ENCODE data around the gene CSF3R.

The CSF3R gene

DNA sequence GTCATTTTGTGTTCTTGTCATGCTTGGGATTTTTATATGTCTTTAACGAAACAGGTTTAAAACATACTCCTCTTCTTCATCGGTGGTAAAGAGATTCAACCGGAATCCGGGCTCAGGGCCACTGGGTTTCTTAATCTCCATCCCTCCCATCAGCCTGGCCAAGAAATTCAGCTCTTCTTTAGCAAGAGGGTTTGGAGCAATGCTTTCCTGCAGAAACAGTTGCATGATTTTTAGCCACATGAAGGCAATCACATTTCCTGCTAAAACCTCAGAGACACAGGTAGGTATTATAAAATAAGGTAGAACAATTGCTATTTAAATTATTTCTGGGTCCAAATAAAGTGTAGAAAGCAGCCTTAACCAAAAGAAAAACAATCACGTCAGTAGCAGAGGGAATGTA, 62.3 kb downstream of the CSF3R start:
- H3K4me3 ChIP-seq (ENCODE audit: low read depth, low read length): no peak overlapping the region
- TF ChIP-seq CTCF (IDR thresholded peaks at IDR 0.05; ENCODE audit: borderline replicate concordance, insufficient read depth, low read depth, low read length): no peak

DNA sequence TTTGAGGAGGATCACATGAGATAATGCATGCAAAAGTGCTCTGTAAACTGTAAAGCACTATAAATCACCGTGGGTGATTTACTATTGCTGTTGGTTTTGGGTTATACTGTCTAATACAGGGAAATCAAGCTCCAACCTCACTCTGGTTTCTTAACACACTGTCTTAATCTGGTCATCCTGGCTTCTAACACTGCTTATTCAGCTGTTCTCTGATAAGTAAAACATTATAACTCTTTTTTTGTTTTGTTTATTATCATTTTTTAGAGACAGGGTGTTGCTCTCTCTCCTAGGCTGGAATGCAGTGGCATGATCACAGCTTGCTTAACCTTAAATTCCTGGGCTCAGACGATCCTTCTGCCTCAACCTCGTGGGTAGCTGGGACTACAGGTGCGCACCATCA, 63.1 kb downstream of the CSF3R start:
- no peak for TF ChIP-seq CTCF (IDR thresholded peaks at IDR 0.05; ENCODE audit: borderline replicate concordance, insufficient read depth, low read depth, low read length)
- no peak overlapping the region for H3K4me3 ChIP-seq (ENCODE audit: low read depth, low read length)

DNA sequence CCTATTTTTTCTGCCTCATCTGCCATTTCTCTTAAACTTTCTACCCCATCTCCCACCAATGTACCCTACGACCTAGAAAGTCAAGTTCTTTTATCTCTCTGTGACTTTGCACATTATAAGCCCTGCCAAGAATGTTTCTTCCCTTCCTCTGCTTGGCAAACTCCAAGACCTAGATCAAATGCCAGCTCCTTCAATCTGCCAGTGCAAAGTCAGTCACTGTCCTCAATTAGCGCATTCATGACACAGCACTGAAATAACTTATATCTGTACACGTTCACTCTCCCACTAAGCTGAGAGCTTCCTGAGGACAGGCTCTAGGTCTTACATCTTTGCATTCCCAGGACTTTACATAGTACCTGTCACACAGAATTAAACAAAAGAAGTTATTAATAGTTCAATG, 63.6 kb downstream of the CSF3R start:
- no peak for TF ChIP-seq CTCF (IDR thresholded peaks at IDR 0.05; ENCODE audit: borderline replicate concordance, insufficient read depth, low read depth, low read length)
- no peak overlapping the region for H3K4me3 ChIP-seq (ENCODE audit: low read depth, low read length)

- H3K4me3 ChIP-seq (ENCODE audit: low read depth, low read length): no peak overlapping the region
- TF ChIP-seq CTCF (IDR thresholded peaks at IDR 0.05; ENCODE audit: borderline replicate concordance, insufficient read depth, low read depth, low read length): no peak
Measured at GRCh38 chr1:36417931-36418330, 64.8 kb downstream of the CSF3R start.

Measured in GM12875 (cell line).